Activated T-cell treated with anti-CD3 and anti-CD28 coated beads for 1 hour (primary cell): ENCODE measurements around the gene STX18.
"Not testable (repeated sequence)": the region's sequence is repeated elsewhere in the genome, so short reads cannot be mapped to it uniquely, and the experiment has no call there.

Source experiments
- DNase-seq: peaks from one replicate; pipeline ENCODE4 v3.0.0-alpha.2; 2020; ENCODE audit warnings: low read depth

The STX18 gene

GRCh38 chr4:4541661-4542570 lies at the start of gene STX18:
STX18 (minus strand) TSS chr4:4542048; CDS start chr4:4541964, 84 bp downstream.
- peak; percentile 87 for DNase-seq

GRCh38 chr4:4591071-4591470 lies 49.2 kb upstream of the STX18 start:
- no peak for DNase-seq

DNA sequence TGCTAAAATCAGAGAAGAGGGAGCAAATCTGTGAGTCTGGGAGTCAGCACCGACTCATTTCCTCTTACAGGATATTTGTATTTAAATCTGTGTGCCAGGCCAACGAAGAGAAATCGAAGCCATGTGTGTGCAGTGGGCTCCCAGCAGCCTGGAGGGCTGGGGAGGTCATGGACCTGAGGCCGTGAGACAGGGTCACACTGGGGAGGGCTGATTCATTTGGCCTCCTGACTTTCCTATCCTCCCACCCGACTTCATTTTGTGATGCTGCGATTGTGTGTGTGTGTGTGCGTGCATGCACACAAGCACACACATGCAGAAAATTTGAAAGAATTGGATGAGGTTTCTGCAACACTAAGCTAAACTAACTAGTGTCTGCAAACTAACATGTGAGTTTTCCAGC lies 48.7 kb upstream of the STX18 start:
- DNase-seq, result no peak

DNA sequence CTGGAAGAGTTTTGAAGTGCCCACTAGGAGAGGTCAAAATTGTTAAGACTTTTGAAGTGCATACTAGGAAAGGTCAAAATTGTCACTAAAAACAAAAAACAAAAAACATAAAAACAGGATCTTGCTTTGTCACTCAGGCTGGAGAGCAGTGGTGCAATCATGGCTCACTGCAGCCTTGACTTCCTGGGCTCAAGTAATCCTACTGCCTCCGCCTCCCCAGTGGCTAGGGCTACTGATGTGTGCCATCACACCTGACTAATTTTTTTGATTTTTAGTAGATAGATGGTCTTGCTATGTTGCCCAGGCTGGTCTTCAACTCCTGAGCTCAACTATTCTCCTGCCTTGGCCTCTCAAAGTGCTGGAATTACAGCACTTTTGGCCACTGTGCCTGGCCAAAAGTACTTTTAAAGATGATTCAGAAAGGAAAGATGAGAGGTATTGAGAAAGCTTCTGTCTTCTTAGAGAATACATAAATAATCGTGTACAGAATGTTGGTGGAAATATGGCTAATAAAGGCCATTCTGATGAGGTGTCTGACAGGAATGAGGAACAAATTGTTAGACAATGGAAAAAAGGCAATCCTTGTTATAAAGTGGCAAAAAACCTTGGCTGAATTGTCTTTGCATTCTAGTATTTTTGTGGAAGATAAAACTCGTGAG lies 43.3 kb upstream of the STX18 start:
- DNase-seq, result no peak

DNA sequence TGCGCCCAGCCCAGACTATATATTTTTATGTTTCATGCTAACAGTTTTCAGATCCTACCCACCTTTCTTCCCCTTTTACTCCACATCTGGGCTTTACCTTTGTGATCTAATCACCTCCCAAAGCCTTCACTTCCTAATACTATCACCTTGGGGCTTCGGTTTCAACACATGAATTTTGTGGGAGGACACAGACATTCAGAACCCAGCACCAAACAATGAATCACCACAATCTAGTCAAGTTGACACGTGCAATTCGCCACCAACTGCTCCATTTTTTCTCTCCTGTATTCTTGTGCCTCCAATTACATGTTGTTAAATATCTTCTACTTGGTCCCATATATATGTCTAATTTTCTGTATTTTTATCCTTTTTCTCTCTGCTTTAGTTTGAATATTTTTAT lies 41.8 kb upstream of the STX18 start:
- no peak for DNase-seq

DNA sequence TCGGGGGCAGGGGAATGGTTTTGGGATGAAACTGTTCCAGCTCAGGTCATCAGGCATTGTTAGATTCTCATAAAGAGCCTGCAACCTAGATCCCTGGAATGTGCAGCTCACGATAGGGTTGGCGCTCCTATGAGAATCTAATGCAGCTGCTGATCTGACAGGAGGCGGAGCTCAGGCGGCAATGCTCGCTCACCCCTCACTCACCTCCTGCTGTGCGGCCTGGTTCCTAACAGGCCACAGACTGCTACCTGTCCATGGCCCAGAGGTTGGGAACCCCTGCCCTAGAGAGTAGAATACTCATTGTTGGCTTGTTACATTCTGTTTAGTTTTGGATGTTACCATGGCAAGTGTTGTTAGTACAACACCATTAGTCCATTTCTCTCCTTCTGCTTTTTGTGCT lies 40.8 kb upstream of the STX18 start:
- DNase-seq, result no peak

- DNase-seq, result no peak
Observed at GRCh38 chr4:4580494-4580893, 38.6 kb upstream of the STX18 start.

DNA sequence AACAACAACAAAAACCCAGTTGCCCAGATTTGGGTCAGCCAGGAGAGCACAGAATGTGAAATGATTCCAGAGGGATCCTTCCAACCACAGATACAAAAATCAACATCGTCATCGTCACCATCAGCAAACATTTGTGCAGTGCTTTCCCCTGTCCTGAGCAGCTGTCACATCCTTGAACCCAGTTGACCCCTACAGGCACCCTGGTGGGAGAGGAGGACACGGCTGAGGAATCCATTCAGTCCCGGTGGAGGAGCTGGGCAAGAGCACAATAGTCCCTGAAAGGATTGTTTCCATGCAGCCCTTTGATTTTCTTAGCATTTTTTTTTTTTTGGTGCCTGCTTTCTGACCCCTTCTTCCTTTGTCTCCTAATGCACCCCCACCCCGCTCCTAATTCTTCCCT lies 37.1 kb upstream of the STX18 start:
- no peak for DNase-seq

DNA sequence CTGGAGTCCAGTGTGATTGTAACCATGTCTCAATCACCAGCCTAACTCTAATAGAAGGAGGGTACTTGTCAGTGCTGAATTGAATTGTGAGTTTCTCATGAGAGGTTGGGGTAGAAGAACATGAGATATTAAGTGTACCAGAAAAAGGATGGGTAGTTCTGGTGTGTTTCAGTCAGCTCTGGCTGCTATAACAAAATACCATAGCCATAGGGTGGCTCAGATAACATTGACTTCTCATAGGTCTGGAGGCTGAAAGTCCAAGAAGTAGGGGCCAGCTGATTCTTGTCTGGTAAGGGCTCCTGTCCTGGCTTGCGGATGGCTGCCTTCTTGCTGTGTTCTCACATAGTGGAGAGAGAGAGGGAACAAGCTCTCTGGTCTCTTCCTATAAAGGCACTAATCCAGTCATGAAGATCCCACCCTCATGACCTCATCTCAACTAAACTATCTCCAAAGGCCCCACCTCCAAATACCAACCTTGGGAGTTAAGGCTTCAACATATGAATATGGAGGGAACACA lies 35.6 kb upstream of the STX18 start:
- no peak for DNase-seq

DNA sequence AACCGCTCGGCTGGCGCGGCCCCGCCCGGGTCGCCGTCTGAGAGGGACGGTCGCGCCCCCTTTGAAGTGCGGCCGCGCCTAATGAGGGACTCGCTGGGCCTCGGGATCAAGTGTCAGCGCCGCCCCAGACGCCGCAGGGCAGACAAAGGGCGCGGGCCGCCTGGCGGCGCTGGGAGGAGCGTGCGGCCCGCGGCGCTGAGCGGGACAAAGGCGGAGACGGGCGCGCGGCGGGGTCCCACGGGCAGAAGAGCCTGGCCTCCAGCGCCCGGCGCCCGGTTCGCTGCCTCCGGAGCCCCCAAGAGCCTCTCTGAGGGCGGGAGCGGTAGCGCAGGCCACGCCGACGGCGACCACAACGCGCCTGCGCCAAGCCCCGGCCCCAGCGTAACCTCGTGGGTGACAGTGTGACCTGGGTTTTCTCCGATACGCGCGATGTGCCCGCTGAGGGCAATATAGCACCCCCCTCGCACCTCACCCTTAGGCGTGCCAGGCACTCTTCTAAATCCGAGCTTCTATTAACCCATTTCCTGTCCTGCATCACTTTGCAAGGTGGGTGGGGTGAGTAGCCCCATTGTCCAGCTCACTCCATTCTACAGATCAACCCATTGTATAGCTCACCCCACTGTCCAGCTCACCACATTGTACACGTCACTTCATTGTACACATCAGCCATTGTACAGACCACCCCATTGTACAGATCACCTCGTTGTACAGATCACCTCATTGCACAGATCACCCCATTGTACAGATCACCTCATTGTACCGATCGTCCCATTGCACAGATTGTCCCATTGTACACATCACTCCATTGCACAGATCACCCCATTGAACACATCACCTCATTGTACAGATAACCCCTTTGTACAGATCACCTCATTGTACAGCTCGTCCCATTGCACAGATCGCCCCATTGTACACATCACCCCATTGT lies 33.7 kb upstream of the STX18 start:
- DNase-seq, result peak; percentile 46

GRCh38 chr4:4574792-4575191 lies 32.9 kb upstream of the STX18 start:
- DNase-seq, result peak; percentile 4

- no peak for DNase-seq
Observed at GRCh38 chr4:4574052-4574451, 32.2 kb upstream of the STX18 start.

- no peak for DNase-seq
Observed at GRCh38 chr4:4572821-4573220, 31.0 kb upstream of the STX18 start.

DNA sequence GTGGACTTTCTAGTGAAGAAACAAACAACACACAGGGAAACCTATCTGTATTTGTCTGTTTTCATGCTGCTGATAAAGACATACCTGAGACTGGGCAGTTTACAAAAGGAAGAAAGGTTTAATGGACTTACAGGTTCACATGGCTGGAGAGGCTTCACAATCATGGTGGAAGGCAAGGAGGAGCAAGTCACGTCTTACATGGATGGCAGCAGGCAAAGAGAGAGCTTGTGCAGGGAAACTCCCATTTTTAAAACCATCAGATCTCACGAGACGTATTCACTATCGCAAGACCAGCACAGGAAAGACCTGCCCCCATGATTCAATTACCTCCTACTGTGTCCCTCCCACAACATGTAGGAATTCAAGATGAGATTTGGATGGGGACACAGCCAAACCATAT lies 28.0 kb upstream of the STX18 start:
- not testable (repeated sequence) for DNase-seq

DNA sequence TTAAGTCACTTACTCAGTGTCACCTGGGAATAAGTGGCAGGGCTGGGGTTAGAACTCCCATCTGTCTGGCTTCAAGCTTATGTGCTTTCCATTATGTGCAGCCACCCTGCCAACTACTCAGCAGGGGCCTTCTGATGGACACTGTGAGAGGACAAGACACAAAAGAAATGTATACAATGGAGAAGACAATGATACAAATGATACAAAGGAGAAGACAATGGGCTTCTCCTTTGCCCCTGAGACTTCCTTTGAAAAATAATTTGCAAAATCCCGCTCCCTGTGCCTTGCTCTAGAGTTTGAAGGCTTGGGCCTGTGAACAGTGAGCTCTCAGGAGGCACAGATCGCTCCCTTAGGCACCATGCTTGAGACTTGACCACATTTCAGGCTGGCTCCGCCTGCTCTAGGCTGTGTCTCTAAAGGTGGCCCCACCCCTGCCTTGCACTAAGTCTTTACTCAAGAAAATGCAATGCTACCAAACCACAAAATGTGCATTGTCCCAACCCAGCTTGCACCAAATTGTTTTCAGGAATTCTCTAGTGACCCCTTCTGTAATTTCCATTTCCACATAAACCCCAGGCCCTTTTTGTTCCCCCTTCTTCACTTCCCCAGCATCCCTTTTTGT lies 27.1 kb upstream of the STX18 start:
- DNase-seq, result no peak

GRCh38 chr4:4566359-4566758 lies 24.5 kb upstream of the STX18 start:
- not testable (repeated sequence) for DNase-seq

- DNase-seq, result no peak
Observed at GRCh38 chr4:4564522-4564921, 22.7 kb upstream of the STX18 start.

GRCh38 chr4:4560642-4561041 lies 18.8 kb upstream of the STX18 start:
- no peak for DNase-seq

DNA sequence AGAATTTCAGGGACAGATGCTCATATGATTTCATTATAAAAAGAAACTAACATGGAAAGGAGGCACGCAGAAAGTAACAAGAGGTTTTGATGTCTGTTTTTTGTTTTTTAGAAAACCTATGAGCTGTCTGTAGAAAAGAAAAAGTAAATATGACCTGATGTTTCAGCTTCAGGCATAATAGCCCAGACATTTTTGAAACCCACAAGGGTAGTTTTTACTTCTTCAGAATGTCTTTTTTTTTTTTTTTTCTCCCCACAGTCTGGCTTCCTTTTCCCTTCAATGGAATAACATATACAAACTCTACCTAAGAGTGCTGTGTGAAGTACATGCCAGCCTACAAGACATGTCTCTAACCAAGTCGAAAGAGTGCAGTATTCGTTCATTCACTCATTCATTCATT lies 18.3 kb upstream of the STX18 start:
- DNase-seq, result no peak

DNA sequence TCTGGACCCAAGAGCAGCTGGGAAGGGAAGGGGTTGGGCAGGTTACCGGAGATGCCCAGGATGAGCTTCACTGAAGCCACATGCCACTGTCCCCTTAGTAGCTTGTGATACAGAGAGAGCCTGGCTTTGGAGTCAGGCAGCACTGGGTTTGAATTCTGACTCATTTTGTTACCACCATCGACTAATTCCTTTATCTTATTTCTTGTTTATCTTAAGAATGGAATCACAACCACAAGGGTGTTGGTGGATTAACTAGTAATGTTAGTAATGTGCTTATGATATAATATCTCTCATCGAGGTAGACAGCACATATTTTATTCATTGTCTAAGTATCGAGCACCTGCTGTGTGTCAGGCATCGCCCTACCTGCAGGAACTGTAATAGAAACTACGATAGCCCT lies 17.7 kb upstream of the STX18 start:
- DNase-seq, result no peak

GRCh38 chr4:4558881-4559280 lies 17.0 kb upstream of the STX18 start:
- no peak for DNase-seq

- DNase-seq, result no peak
Observed at GRCh38 chr4:4555916-4556315, 14.1 kb upstream of the STX18 start.
